Liver (tissue), 2 donors: ENCODE data around the gene SMG6.

ENCODE experiments used
- YY1 ChIP-seq: IDR thresholded peaks from 2 replicates; pipeline ENCODE4 v1.6.1; 2016; ENCODE audit warnings: antibody characterized with exemption, mild to moderate bottlenecking
- TF ChIP-seq, protein P1 (sequence below): fragments of 150-350 bp; IDR thresholded peaks from 2 replicates; pipeline ENCODE4 v1.5.1; 2017; ENCODE audit warnings: improper control_type of control experiment, low read depth, low read length; ENCODE audit not compliant: missing input control
- TF ChIP-seq, protein P2 (sequence below): IDR thresholded peaks from 2 replicates; pipeline ENCODE4 v1.6.1; 2016; ENCODE audit warnings: antibody characterized with exemption, mild to moderate bottlenecking
- TF ChIP-seq, protein P3 (sequence below): IDR thresholded peaks from 2 replicates; pipeline ENCODE4 v1.6.1; 2016; ENCODE audit warnings: antibody characterized with exemption
- donor health status: healthy.

DNA sequence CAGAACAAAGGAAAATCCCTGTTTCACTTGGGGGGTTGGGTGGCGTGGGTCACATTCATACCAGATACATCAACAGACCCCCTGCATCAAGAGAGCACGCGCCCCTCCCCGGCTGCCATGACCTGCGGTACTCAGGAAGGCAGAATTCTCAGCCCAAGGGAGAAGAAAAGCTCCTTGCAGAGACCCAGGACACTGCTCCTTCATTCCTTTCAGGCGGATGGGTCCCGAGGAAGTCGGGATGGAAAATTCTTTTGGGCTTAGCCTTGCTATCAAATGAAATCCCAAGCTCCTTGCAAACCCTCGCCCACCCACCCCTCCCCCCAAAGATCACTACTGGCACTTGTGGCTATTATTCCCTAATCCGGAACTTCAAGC, 208.1 kb downstream of the SMG6 start:
- TF ChIP-seq, protein P1, sequence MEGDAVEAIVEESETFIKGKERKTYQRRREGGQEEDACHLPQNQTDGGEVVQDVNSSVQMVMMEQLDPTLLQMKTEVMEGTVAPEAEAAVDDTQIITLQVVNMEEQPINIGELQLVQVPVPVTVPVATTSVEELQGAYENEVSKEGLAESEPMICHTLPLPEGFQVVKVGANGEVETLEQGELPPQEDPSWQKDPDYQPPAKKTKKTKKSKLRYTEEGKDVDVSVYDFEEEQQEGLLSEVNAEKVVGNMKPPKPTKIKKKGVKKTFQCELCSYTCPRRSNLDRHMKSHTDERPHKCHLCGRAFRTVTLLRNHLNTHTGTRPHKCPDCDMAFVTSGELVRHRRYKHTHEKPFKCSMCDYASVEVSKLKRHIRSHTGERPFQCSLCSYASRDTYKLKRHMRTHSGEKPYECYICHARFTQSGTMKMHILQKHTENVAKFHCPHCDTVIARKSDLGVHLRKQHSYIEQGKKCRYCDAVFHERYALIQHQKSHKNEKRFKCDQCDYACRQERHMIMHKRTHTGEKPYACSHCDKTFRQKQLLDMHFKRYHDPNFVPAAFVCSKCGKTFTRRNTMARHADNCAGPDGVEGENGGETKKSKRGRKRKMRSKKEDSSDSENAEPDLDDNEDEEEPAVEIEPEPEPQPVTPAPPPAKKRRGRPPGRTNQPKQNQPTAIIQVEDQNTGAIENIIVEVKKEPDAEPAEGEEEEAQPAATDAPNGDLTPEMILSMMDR: no peak
- no peak for TF ChIP-seq YY1
- TF ChIP-seq, protein P2, sequence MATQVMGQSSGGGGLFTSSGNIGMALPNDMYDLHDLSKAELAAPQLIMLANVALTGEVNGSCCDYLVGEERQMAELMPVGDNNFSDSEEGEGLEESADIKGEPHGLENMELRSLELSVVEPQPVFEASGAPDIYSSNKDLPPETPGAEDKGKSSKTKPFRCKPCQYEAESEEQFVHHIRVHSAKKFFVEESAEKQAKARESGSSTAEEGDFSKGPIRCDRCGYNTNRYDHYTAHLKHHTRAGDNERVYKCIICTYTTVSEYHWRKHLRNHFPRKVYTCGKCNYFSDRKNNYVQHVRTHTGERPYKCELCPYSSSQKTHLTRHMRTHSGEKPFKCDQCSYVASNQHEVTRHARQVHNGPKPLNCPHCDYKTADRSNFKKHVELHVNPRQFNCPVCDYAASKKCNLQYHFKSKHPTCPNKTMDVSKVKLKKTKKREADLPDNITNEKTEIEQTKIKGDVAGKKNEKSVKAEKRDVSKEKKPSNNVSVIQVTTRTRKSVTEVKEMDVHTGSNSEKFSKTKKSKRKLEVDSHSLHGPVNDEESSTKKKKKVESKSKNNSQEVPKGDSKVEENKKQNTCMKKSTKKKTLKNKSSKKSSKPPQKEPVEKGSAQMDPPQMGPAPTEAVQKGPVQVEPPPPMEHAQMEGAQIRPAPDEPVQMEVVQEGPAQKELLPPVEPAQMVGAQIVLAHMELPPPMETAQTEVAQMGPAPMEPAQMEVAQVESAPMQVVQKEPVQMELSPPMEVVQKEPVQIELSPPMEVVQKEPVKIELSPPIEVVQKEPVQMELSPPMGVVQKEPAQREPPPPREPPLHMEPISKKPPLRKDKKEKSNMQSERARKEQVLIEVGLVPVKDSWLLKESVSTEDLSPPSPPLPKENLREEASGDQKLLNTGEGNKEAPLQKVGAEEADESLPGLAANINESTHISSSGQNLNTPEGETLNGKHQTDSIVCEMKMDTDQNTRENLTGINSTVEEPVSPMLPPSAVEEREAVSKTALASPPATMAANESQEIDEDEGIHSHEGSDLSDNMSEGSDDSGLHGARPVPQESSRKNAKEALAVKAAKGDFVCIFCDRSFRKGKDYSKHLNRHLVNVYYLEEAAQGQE: no peak
- TF ChIP-seq, protein P3, sequence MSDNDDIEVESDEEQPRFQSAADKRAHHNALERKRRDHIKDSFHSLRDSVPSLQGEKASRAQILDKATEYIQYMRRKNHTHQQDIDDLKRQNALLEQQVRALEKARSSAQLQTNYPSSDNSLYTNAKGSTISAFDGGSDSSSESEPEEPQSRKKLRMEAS: no peak
